Stimulated activated CD4-positive, alpha-beta T cell treated with anti-CD3 and anti-CD28 coated beads, Interleukin-12 subunit alpha, Interleukin-12 subunit beta, amount 100 ng/mL, for 48 hours (primary cell): Measurements from ENCODE around the gene COX8C.
"Not testable (repeated sequence)": the region's sequence is repeated elsewhere in the genome, so short reads cannot be mapped to it uniquely, and the experiment has no call there.

Source experiments
- DNase-seq, 3 donors: peaks; one replicate each; pipeline ENCODE4 v3.0.0-alpha.2; 2020; ENCODE audit warnings: low read depth in 2 of 3, low spot score in 1 of 3

The COX8C gene

GRCh38 chr14:93368996-93369712 lies 22.2 kb downstream of the COX8C start:
- DNase-seq = no peak

- no peak for DNase-seq
Measured at GRCh38 chr14:93369713-93370266, 22.8 kb downstream of the COX8C start.

- DNase-seq = no peak
Measured at GRCh38 chr14:93375673-93376156, 28.7 kb downstream of the COX8C start.

GRCh38 chr14:93379831-93380230 lies 32.8 kb downstream of the COX8C start:
- no peak for DNase-seq

DNA sequence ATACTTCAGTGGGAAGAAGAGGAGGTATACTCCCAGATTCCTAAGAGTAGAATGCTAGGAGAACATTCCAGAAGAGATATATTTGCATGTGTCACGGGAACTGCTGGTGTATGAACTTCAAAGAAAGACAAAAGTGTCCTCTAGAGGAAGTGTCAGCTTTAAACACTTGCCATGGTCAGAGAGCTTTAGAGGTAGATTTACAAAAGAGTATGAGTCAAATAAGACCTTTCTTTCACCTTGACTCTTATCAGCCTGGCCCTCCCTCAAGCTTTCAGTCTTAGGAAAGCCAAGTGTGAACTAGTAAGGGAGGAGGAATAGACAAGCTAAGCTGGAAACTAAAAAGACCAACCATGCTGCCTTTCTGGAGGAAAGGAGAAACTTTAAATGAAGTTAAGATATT lies 34.7 kb downstream of the COX8C start:
- no peak for DNase-seq

GRCh38 chr14:93384256-93384655 lies 37.3 kb downstream of the COX8C start:
- DNase-seq = not testable (repeated sequence)

GRCh38 chr14:93395231-93395630 lies 48.2 kb downstream of the COX8C start:
- no peak for DNase-seq

GRCh38 chr14:93396456-93396855 lies 49.5 kb downstream of the COX8C start:
- DNase-seq = no peak
